ENCODE measurements around the gene THAP12. TPM values are rescaled to one million over a fixed set of nuclear protein-coding genes. Genes with fewer than 3 reads are reported as not detected.

The THAP12 gene
- total RNA-seq, 1 donor from 2014 or later: 30.3 TPM

DNA sequence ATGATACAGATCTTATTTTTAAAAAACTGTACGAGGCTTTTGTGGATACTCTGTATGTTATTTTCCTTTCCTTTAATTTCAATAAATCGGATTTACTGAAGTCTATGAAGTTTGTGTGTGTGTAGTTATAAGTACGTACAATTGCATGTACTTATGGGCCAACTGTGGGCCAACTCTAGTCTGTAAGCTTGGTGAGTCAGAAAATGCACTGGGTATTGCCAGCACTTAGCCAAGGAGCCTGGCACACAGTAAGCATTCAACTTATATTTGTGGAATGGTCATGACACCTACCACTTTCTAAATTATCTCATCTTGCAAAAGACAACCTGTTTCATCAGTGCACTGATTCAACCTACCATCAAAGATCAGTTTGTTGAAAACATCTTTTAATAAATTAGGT, 32.6 kb downstream of the THAP12 start:
- FAIRE-seq: no peak
- H3K27ac Mint-ChIP-seq (ENCODE audit: unreplicated experiment): no peak overlapping the region

DNA sequence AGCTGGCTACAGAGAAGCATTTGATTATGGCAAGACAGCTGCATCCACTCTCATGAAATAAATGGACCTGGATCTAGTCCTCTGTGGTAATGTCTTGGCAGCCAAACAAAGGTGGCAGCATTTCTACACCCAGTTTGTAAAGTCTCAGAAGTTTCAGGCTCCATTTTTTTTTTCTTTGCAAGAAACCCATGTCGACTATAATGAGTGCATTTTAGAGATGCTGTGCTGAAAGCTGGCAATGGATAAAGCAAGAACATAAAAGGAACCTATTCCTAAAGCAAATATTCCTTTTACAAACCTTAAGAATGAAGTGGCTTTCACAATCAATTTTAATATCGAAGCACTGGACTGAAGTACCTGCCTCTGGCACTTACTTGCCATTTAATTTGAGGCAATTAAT, 33.5 kb downstream of the THAP12 start:
- H3K27ac Mint-ChIP-seq (ENCODE audit: unreplicated experiment): no peak overlapping the region
- Histone ChIP-seq H2AFZ (ENCODE audit: low read depth, low read length) (no peak overlapping the region), H3K27ac (ENCODE audit: low read depth, low read length) (no peak overlapping the region), H3K9ac (ENCODE audit: low read length) (no peak overlapping the region), H3K4me3 (ENCODE audit: insufficient read depth, low read depth, low read length) (no peak overlapping the region), H3K9me3 (ENCODE audit: insufficient read depth, low read depth, low read length) (no peaks in the 10 kb centered on the region), H3K4me2 (ENCODE audit: low read length) (no peak overlapping the region), H3K4me1 (ENCODE audit: insufficient read depth, low read length) (no peaks in the 10 kb centered on the region), H3K27me3 (ENCODE audit: insufficient read depth, low read length) (no peaks in the 10 kb centered on the region), H4K20me1 (ENCODE audit: insufficient read depth, low read length) (peaks cover 3% of the 10 kb centered on the region), H3K36me3 (ENCODE audit: insufficient read depth, low read length) (peaks cover 4% of the 10 kb centered on the region), H3K79me2 (ENCODE audit: insufficient read depth, low read length) (no peaks in the 10 kb centered on the region)
- peak; percentile 33 for DNase-seq (ENCODE audit: low read depth)
- H3K9me3 Mint-ChIP-seq (ENCODE audit: unreplicated experiment): no peaks in the 10 kb centered on the region
- TF ChIP-seq EZH2 (IDR thresholded peaks at IDR 0.05; ENCODE audit: insufficient read depth, low read length): no peak
- TF ChIP-seq, protein P1, sequence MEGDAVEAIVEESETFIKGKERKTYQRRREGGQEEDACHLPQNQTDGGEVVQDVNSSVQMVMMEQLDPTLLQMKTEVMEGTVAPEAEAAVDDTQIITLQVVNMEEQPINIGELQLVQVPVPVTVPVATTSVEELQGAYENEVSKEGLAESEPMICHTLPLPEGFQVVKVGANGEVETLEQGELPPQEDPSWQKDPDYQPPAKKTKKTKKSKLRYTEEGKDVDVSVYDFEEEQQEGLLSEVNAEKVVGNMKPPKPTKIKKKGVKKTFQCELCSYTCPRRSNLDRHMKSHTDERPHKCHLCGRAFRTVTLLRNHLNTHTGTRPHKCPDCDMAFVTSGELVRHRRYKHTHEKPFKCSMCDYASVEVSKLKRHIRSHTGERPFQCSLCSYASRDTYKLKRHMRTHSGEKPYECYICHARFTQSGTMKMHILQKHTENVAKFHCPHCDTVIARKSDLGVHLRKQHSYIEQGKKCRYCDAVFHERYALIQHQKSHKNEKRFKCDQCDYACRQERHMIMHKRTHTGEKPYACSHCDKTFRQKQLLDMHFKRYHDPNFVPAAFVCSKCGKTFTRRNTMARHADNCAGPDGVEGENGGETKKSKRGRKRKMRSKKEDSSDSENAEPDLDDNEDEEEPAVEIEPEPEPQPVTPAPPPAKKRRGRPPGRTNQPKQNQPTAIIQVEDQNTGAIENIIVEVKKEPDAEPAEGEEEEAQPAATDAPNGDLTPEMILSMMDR (IDR thresholded peaks at IDR 0.05; ENCODE audit: insufficient read depth, low read depth, low read length): no peak
- no peak overlapping the region for H3K4me3 Mint-ChIP-seq (ENCODE audit: unreplicated experiment)
- H3K27me3 Mint-ChIP-seq (ENCODE audit: low read depth, unreplicated experiment): peaks cover 3% of the 10 kb centered on the region
- no peaks in the 10 kb centered on the region for H3K4me1 Mint-ChIP-seq (ENCODE audit: low read depth, unreplicated experiment)
- no peak for FAIRE-seq
- H3K36me3 Mint-ChIP-seq (ENCODE audit: low read depth, unreplicated experiment): peaks cover 6% of the 10 kb centered on the region

More for the DNA sequence above, 32.6 kb downstream of the THAP12 start:
- H4K20me1 ChIP-seq (ENCODE audit: insufficient read depth, low read length): peaks cover 3% of the 10 kb centered on the region
- H2AFZ ChIP-seq (ENCODE audit: low read depth, low read length): no peak overlapping the region
- peaks cover under 1% of the 10 kb centered on the region for H3K27me3 Mint-ChIP-seq (ENCODE audit: low read depth, unreplicated experiment)
- H3K4me3 ChIP-seq (ENCODE audit: insufficient read depth, low read depth, low read length): no peak overlapping the region
- no peaks in the 10 kb centered on the region for H3K9me3 ChIP-seq (ENCODE audit: insufficient read depth, low read depth, low read length)
- no peak overlapping the region for H3K27ac ChIP-seq (ENCODE audit: low read depth, low read length)
- H3K4me1 ChIP-seq (ENCODE audit: insufficient read depth, low read length): no peaks in the 10 kb centered on the region
- no peaks in the 10 kb centered on the region for H3K79me2 ChIP-seq (ENCODE audit: insufficient read depth, low read length)
- H3K9me3 Mint-ChIP-seq (ENCODE audit: unreplicated experiment): peaks cover 4% of the 10 kb centered on the region
- TF ChIP-seq, protein P1 (IDR thresholded peaks at IDR 0.05; ENCODE audit: insufficient read depth, low read depth, low read length): no peak
- TF ChIP-seq EZH2 (IDR thresholded peaks at IDR 0.05; ENCODE audit: insufficient read depth, low read length): no peak
- no peak overlapping the region for H3K4me2 ChIP-seq (ENCODE audit: low read length)
- H3K9ac ChIP-seq (ENCODE audit: low read length): no peak overlapping the region
- H3K27me3 ChIP-seq (ENCODE audit: insufficient read depth, low read length): no peaks in the 10 kb centered on the region
- no peaks in the 10 kb centered on the region for H3K4me1 Mint-ChIP-seq (ENCODE audit: low read depth, unreplicated experiment)
- peaks cover 4% of the 10 kb centered on the region for H3K36me3 ChIP-seq (ENCODE audit: insufficient read depth, low read length)
- no peak overlapping the region for H3K4me3 Mint-ChIP-seq (ENCODE audit: unreplicated experiment)
- DNase-seq (ENCODE audit: low read depth): no peak
- H3K36me3 Mint-ChIP-seq (ENCODE audit: low read depth, unreplicated experiment): peaks cover 13% of the 10 kb centered on the region

DNA sequence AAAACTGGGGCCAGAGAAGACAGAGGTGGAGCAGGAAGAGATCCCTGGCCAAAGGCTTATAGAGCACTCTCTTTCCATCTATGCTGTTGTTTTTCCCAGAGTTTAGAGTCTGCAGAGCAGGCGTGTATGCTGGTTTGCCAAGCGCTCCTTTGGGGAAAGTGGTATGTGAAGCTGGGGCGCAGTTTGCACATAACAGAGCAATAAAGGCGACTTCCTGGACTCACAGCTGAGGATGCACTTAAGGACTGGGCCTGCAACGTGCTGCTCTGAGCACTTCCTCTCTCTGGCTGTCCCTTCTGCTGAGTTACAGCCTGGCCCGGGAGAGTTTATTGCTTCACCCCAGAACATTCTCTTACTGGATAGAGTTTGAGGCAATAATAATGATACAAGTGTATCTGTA, 41.7 kb downstream of the THAP12 start:
- Mint-ChIP-seq H3K27me3 (ENCODE audit: low read depth, unreplicated experiment) (peaks cover 6% of the 10 kb centered on the region), H3K9me3 (ENCODE audit: unreplicated experiment) (peaks cover 15% of the 10 kb centered on the region), H3K4me1 (ENCODE audit: low read depth, unreplicated experiment) (no peaks in the 10 kb centered on the region), H3K4me3 (ENCODE audit: unreplicated experiment) (no peak overlapping the region), H3K27ac (ENCODE audit: unreplicated experiment) (no peak overlapping the region), H3K36me3 (ENCODE audit: low read depth, unreplicated experiment) (peaks cover 8% of the 10 kb centered on the region)
- Histone ChIP-seq H3K4me1 (ENCODE audit: insufficient read depth, low read length) (no peaks in the 10 kb centered on the region), H3K36me3 (ENCODE audit: insufficient read depth, low read length) (no peaks in the 10 kb centered on the region), H3K9me3 (ENCODE audit: insufficient read depth, low read depth, low read length) (peaks cover 8% of the 10 kb centered on the region), H3K4me2 (ENCODE audit: low read length) (no peak overlapping the region), H3K27me3 (ENCODE audit: insufficient read depth, low read length) (no peaks in the 10 kb centered on the region), H3K27ac (ENCODE audit: low read depth, low read length) (no peak overlapping the region), H4K20me1 (ENCODE audit: insufficient read depth, low read length) (no peaks in the 10 kb centered on the region), H3K79me2 (ENCODE audit: insufficient read depth, low read length) (no peaks in the 10 kb centered on the region), H2AFZ (ENCODE audit: low read depth, low read length) (no peak overlapping the region), H3K9ac (ENCODE audit: low read length) (no peak overlapping the region), H3K4me3 (ENCODE audit: insufficient read depth, low read depth, low read length) (no peak overlapping the region)
- no peak for TF ChIP-seq EZH2 (IDR thresholded peaks at IDR 0.05; ENCODE audit: insufficient read depth, low read length)
- TF ChIP-seq, protein P1 (IDR thresholded peaks at IDR 0.05; ENCODE audit: insufficient read depth, low read depth, low read length): no peak
- DNase-seq (ENCODE audit: low read depth): no peak
- no peak for FAIRE-seq

All from astrocyte (in vitro differentiated cells and primary cell).